GM18951 (cell line): ENCODE results near the gene ZFAND4.

Experiments
- POLR2A ChIP-seq: IDR thresholded peaks from 4 replicates; pipeline ENCODE4 v1.6.1; 2011; ENCODE audit warnings: mild to moderate bottlenecking; ENCODE audit not compliant: insufficient read length, insufficient read depth; ENCODE audit errors: extremely low read depth
- in situ Hi-C: fragments of 300-500 bp; cut with MboI; formaldehyde crosslinking; loops from one replicate; pipeline ENCODE4 v1.12.0; 2022; ENCODE audit warnings: low sequenced_read_pairs, mixed read lengths, inconsistent platforms; ENCODE audit not compliant: unreplicated experiment

Gene ZFAND4

DNA sequence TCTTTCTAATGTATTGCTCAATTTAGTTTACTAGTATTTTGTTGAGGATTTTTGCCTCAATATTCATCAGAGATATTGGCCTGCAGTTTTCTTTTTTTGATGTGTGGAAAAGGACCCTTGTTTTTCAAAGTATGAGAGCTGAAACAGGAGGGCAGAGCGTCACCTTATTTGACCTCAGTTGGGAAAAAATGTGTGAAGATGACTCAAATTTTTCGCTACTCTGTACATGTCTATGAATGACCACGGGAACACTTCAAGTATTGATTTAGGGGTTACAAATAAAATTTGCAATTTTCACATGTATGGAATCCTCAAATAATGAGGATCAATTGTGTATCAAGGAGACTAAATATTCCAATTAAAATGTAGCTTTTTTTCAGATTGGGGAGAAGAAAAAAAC lies 103.1 kb downstream of the ZFAND4 start:
- no peak for TF ChIP-seq POLR2A
- in situ Hi-C loops, result no loop called here

DNA sequence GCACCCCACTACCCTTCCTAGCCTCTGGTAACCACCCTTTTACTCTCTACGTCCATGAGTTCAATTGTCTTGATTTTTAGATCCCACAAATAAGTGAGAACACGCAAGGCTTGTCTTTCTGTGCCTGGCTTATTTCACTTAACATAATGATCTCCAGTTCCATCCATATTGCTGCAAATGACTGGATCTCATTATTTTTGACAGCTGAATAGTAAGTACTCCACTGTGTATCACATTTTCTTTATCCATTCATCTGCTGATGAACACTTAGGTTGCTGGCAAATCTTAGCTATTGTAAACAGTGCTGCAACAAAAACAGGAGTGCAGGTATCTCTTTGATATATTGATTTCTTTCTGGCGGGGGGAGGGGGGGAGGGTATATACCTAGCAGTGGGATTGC lies 106.2 kb downstream of the ZFAND4 start:
- TF ChIP-seq POLR2A, result no peak
- in situ Hi-C loops, result no loop called here
